Measurements from ENCODE around the gene KCNIP2. TPM values are rescaled to one million over a fixed set of nuclear protein-coding genes. Genes with fewer than 3 reads are reported as not detected.

The KCNIP2 gene
- total and polyA plus RNA-seq, 7 experiments from 2014 or later: 0.27 to 6.3 (median 2.4) TPM; not detected in 1

GRCh38 chr10:101817337-101818118, 26.1 kb downstream of the KCNIP2 start:
- no peaks in the 10 kb centered on the region for H3K9me3 ChIP-seq (ENCODE audit: control insufficient read depth in 2 of 3, low read length in 3 of 3)
- Mint-ChIP-seq H3K4me1 (peaks cover 42 to 64% (median 57%) of the 10 kb centered on the region in 7 donors), H3K27me3 (peaks cover 0 to 4% (median 0%) of the 10 kb centered on the region in 5 donors), H3K4me3 (peak overlapping the region; percentile 95 to 100 (median 97)), H3K36me3 (peaks cover 4 to 18% (median 14%) of the 10 kb centered on the region in 5 donors), H3K9me3 (peaks cover 0 to 5% (median 0%) of the 10 kb centered on the region in 11 donors), H3K27ac (peak overlapping the region; percentile 95 to 99 (median 98))
- intact Hi-C loops (cut with micrococcal nuclease): loop anchor here (1.0 to 10.0 kb wide), 25 partner anchors 8 to 925 kb away; partner anchors contain the start of genes ACTR1A (in 2 of the 2), ARMH3 (in 2 of the 2), NOLC1 (in 2 of the 2) and NPM3 (in 2 of the 2)
- H3K27ac ChIP-seq (ENCODE audit: low read depth, low read length): peak overlapping the region; percentile 82
- H3K4me3 ChIP-seq (ENCODE audit: low read length): peak overlapping the region; percentile 81
- ChIA-PET POLR2A (interaction anchor here (0.7 to 4.9 kb wide), 19 partner anchors 11 to 687 kb away, joined by 3 to 71 read pairs (median 7); partner anchors contain the start of genes FBXW4, NOLC1 and NPM3), CTCF (interaction anchor here (0.6 to 2.1 kb wide), 7 partner anchors 14 to 825 kb away, joined by 3 to 21 read pairs (median 5); no protein-coding TSS in a partner anchor)
- H3K36me3 ChIP-seq (ENCODE audit: control insufficient read depth in 2 of 3, insufficient read depth in 3 of 3, low read length in 3 of 3): peaks cover 0 to 9% (median 8%) of the 10 kb centered on the region in 3 experiments
- peaks cover 26 to 33% of the 10 kb centered on the region in 2 donors for H3K4me1 ChIP-seq (ENCODE audit: control insufficient read depth in 2 of 2, insufficient read depth in 2 of 2, low read length in 2 of 2)
- DNase-seq: peak in 2 of 9 donors; percentile 16 to 38
- H3K27me3 ChIP-seq (ENCODE audit: control insufficient read depth in 2 of 2, insufficient read depth in 2 of 2, low read length in 2 of 2): no peaks in the 10 kb centered on the region
- peak; percentile 0 for ATAC-seq

GRCh38 chr10:101816913-101817336, 26.7 kb downstream of the KCNIP2 start:
- no peaks in the 10 kb centered on the region for H3K9me3 ChIP-seq (ENCODE audit: control insufficient read depth in 2 of 3, low read length in 3 of 3)
- DNase-seq: no peak
- peak overlapping the region; percentile 81 for H3K4me3 ChIP-seq (ENCODE audit: low read length)
- Mint-ChIP-seq H3K27me3 (peaks cover 0 to 4% (median 0%) of the 10 kb centered on the region in 5 donors), H3K4me1 (peaks cover 40 to 66% (median 59%) of the 10 kb centered on the region in 7 donors), H3K27ac (peak overlapping the region; percentile 78 to 99 (median 98)), H3K36me3 (peaks cover 3 to 18% (median 14%) of the 10 kb centered on the region in 5 donors), H3K9me3 (peaks cover 0 to 5% (median 0%) of the 10 kb centered on the region in 11 donors), H3K4me3 (peak overlapping the region; percentile 95 to 100 (median 97))
- peaks cover 32 to 35% of the 10 kb centered on the region in 2 donors for H3K4me1 ChIP-seq (ENCODE audit: control insufficient read depth in 2 of 2, insufficient read depth in 2 of 2, low read length in 2 of 2)
- H3K27me3 ChIP-seq (ENCODE audit: control insufficient read depth in 2 of 2, insufficient read depth in 2 of 2, low read length in 2 of 2): no peaks in the 10 kb centered on the region
- peak overlapping the region; percentile 82 for H3K27ac ChIP-seq (ENCODE audit: low read depth, low read length)
- intact Hi-C loops (cut with micrococcal nuclease): loop anchor here (1.0 to 10.0 kb wide), 13 partner anchors 8 to 925 kb away; partner anchors contain the start of genes PPRC1 (in 2 of the 2), BTRC (in 1 of the 2), CUEDC2 (in 1 of the 2) and FBXW4 (in 1 of the 2)
- no peak for ATAC-seq
- ChIA-PET CTCF (interaction anchor here (0.6 to 1.9 kb wide), 6 partner anchors 13 to 825 kb away, joined by 3 to 8 read pairs (median 4); no protein-coding TSS in a partner anchor), POLR2A (interaction anchor here (0.7 to 4.9 kb wide), 6 partner anchors 11 to 122 kb away, joined by 4 to 42 read pairs (median 16); partner anchors contain the start of genes FBXW4 and NPM3)
- H3K36me3 ChIP-seq (ENCODE audit: control insufficient read depth in 2 of 3, insufficient read depth in 3 of 3, low read length in 3 of 3): peaks cover 0 to 14% (median 8%) of the 10 kb centered on the region in 3 experiments

- no peak for DNase-seq
- ChIA-PET CTCF (interaction anchor here (0.9 to 1.9 kb wide), 5 partner anchors 12 to 57 kb away, joined by 3 to 8 read pairs (median 4); no protein-coding TSS in a partner anchor), POLR2A (interaction anchor here (0.7 to 4.9 kb wide), 6 partner anchors 11 to 122 kb away, joined by 4 to 42 read pairs (median 10); partner anchors contain the start of genes FBXW4 and NPM3)
- no peaks in the 10 kb centered on the region for H3K9me3 ChIP-seq (ENCODE audit: control insufficient read depth in 2 of 3, low read length in 3 of 3)
- Mint-ChIP-seq H3K9me3 (peaks cover 0 to 5% (median 0%) of the 10 kb centered on the region in 11 donors), H3K27ac (peak overlapping the region; percentile 43 to 99 (median 98)), H3K4me1 (peaks cover 35 to 66% (median 58%) of the 10 kb centered on the region in 7 donors), H3K4me3 (peak overlapping the region; percentile 95 to 100 (median 97)), H3K36me3 (peaks cover 0 to 18% (median 15%) of the 10 kb centered on the region in 5 donors), H3K27me3 (peaks cover 0 to 4% (median 0%) of the 10 kb centered on the region in 5 donors)
- peak overlapping the region; percentile 82 for H3K27ac ChIP-seq (ENCODE audit: low read depth, low read length)
- H3K4me1 ChIP-seq (ENCODE audit: control insufficient read depth in 2 of 2, insufficient read depth in 2 of 2, low read length in 2 of 2): peaks cover 34 to 35% of the 10 kb centered on the region in 2 donors
- H3K27me3 ChIP-seq (ENCODE audit: control insufficient read depth in 2 of 2, insufficient read depth in 2 of 2, low read length in 2 of 2): no peaks in the 10 kb centered on the region
- no peak for ATAC-seq
- H3K4me3 ChIP-seq (ENCODE audit: low read length): peak overlapping the region; percentile 81
- H3K36me3 ChIP-seq (ENCODE audit: control insufficient read depth in 2 of 3, insufficient read depth in 3 of 3, low read length in 3 of 3): peaks cover 0 to 17% (median 8%) of the 10 kb centered on the region in 3 experiments
- intact Hi-C loops (cut with micrococcal nuclease): loop anchor here (2.0 to 10.0 kb wide), 10 partner anchors 14 to 926 kb away; partner anchors contain the start of genes PPRC1 (in 2 of the 2), BTRC (in 1 of the 2), CUEDC2 (in 1 of the 2) and FBXW4 (in 1 of the 2)
Observed at GRCh38 chr10:101816376-101816775, 27.2 kb downstream of the KCNIP2 start.

- peak overlapping the region; percentile 59 to 99 (median 85) for H3K27ac Mint-ChIP-seq
- ATAC-seq: no peak
Observed at GRCh38 chr10:101814466-101815071, 29.0 kb downstream of the KCNIP2 start.

GRCh38 chr10:101812606-101813005, 31.0 kb downstream of the KCNIP2 start:
- intact Hi-C loops (cut with micrococcal nuclease): loop anchor here (10.0 kb wide), 3 partner anchors 118 to 832 kb away; partner anchors contain the start of genes CUEDC2 (in 1 of the 2), FBXW4 (in 1 of the 2) and TRIM8 (in 1 of the 2)
- H3K27ac ChIP-seq (ENCODE audit: low read depth, low read length): peak overlapping the region; percentile 52
- POLR2A ChIA-PET: interaction anchor here (1.2 to 1.6 kb wide), 3 partner anchors 19 to 29 kb away, joined by 4 to 6 read pairs (median 5); partner anchors contain the start of gene NPM3
- H3K36me3 ChIP-seq (ENCODE audit: control insufficient read depth in 2 of 3, insufficient read depth in 3 of 3, low read length in 3 of 3): peaks cover 7 to 32% (median 22%) of the 10 kb centered on the region in 3 experiments
- H3K4me1 ChIP-seq (ENCODE audit: control insufficient read depth in 2 of 2, insufficient read depth in 2 of 2, low read length in 2 of 2): peaks cover 25% of the 10 kb centered on the region in 2 donors
- Mint-ChIP-seq H3K27me3 (no peaks in the 10 kb centered on the region), H3K4me1 (peaks cover 30 to 61% (median 51%) of the 10 kb centered on the region in 7 donors), H3K27ac (peak overlapping the region in 5 of 9 donors; percentile 31 to 99 (median 77)), H3K4me3 (peak overlapping the region in 8 of 10 donors; percentile 15 to 100 (median 95)), H3K36me3 (peaks cover 0 to 28% (median 16%) of the 10 kb centered on the region in 5 donors), H3K9me3 (no peaks in the 10 kb centered on the region)
- DNase-seq (no peak), ATAC-seq (no peak)
- H3K4me3 ChIP-seq (ENCODE audit: low read length): no peak overlapping the region
- H3K9me3 ChIP-seq (ENCODE audit: control insufficient read depth in 2 of 3, low read length in 3 of 3): no peaks in the 10 kb centered on the region
- no peaks in the 10 kb centered on the region for H3K27me3 ChIP-seq (ENCODE audit: control insufficient read depth in 2 of 2, insufficient read depth in 2 of 2, low read length in 2 of 2)
- CTCF ChIA-PET: no interaction called here

More at GRCh38 chr10:101814466-101815071, 29.0 kb downstream of the KCNIP2 start:
- Histone ChIP-seq H3K36me3 (ENCODE audit: control insufficient read depth in 2 of 3, insufficient read depth in 3 of 3, low read length in 3 of 3) (peaks cover 7 to 22% (median 17%) of the 10 kb centered on the region in 3 experiments), H3K4me3 (ENCODE audit: low read length) (peak overlapping the region; percentile 81), H3K4me1 (ENCODE audit: control insufficient read depth in 2 of 2, insufficient read depth in 2 of 2, low read length in 2 of 2) (peaks cover 31 to 33% of the 10 kb centered on the region in 2 donors), H3K27me3 (ENCODE audit: control insufficient read depth in 2 of 2, insufficient read depth in 2 of 2, low read length in 2 of 2) (no peaks in the 10 kb centered on the region), H3K9me3 (ENCODE audit: control insufficient read depth in 2 of 3, low read length in 3 of 3) (no peaks in the 10 kb centered on the region), H3K27ac (ENCODE audit: low read depth, low read length) (peak overlapping the region; percentile 82)
- DNase-seq: no peak
- ChIA-PET CTCF (interaction anchor here (0.7 to 1.8 kb wide), 2 partner anchors 15 to 30 kb away, joined by 3 to 6 read pairs; no protein-coding TSS in a partner anchor), POLR2A (interaction anchor here (0.5 to 0.8 kb wide), 4 partner anchors 11 to 791 kb away, joined by 3 to 5 read pairs (median 3); no protein-coding TSS in a partner anchor)
- peaks cover 0 to 4% (median 0%) of the 10 kb centered on the region in 5 donors for H3K27me3 Mint-ChIP-seq
- peak overlapping the region; percentile 95 to 100 (median 97) for H3K4me3 Mint-ChIP-seq
- peaks cover 0 to 5% (median 0%) of the 10 kb centered on the region in 11 donors for H3K9me3 Mint-ChIP-seq
- peaks cover 33 to 69% (median 59%) of the 10 kb centered on the region in 7 donors for H3K4me1 Mint-ChIP-seq
- intact Hi-C loops (cut with micrococcal nuclease): loop anchor here (5.0 to 10.0 kb wide), 9 partner anchors 120 to 928 kb away; partner anchors contain the start of genes PPRC1 (in 2 of the 2), BTRC (in 1 of the 2), CUEDC2 (in 1 of the 2) and FBXW4 (in 1 of the 2)
- peaks cover 0 to 26% (median 15%) of the 10 kb centered on the region in 5 donors for H3K36me3 Mint-ChIP-seq
